Measurements from ENCODE around the gene CSF3.

CSF3 gene

DNA sequence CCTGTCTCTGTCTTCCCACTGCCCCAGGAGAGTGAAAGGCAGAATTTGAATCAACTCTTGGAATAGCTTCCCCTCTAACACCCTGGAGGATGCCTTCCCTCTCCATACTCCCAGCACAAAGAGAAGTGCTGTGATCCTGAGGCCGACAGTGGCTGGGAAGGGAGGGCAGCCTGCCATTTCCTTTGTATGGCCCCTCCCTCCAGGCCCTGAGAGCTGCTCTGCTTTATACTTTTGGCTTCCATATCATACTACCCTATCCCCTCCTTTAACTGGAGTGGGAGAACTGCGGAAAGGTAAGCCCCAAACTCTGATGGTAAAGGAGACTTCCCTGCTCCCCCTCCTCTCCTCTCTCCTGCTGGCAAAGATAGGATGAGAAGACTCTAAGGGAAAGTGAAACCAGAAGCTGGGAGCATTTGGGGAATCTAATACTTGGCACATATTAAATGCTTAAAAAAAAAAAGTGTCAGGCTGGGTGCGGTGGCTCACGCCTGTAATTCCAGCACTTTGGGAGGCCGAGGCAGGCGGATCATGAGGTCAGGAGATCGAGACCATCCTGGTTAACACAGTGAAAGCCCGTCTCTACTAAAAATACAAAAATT is 43.0 kb downstream of the CSF3 start:
- Histone ChIP-seq H3K27ac (ENCODE audit: low read depth, low read length) (no peak overlapping the region), H3K79me2 (ENCODE audit: control insufficient read depth, insufficient read depth, low read length) (no peaks in the 10 kb centered on the region), H3K79me1 (ENCODE audit: low read length) (no peaks in the 10 kb centered on the region), H3K4ac (ENCODE audit: low read depth, low read length) (no peak overlapping the region), H3K9ac (ENCODE audit: low read length) (no peak overlapping the region), H3K18ac (ENCODE audit: low read length) (no peak overlapping the region), H3K4me3 (ENCODE audit: low read length) (no peak overlapping the region), H3K4me2 (ENCODE audit: low read length) (no peak overlapping the region), H4K5ac (ENCODE audit: low read length) (no peak overlapping the region), H2BK5ac (ENCODE audit: low read length) (no peak overlapping the region), H2AK5ac (ENCODE audit: low read length) (no peak overlapping the region), H3K23ac (ENCODE audit: low read length) (no peak overlapping the region), H2BK120ac (ENCODE audit: low read depth, low read length) (no peak overlapping the region), H2BK15ac (replicated peaks; ENCODE audit: low read depth) (no peak overlapping the region), H3K36me3 (ENCODE audit: control insufficient read depth, insufficient read depth, low read length) (no peaks in the 10 kb centered on the region), H4K8ac (ENCODE audit: low read depth, low read length) (no peak overlapping the region), H3K56ac (ENCODE audit: low read length) (no peak overlapping the region), H3K27me3 (ENCODE audit: insufficient read depth, low read length, poor library complexity) (no peaks in the 10 kb centered on the region), H3K4me1 (ENCODE audit: control insufficient read depth, low read depth, low read length) (peaks cover 2% of the 10 kb centered on the region)
- WGBS (ENCODE audit: extremely low coverage, insufficient coverage, low lambda C conversion rate), result no CpG with 5 or more reads among the region's 8 CpGs
- DNase-seq, result no peak

DNA sequence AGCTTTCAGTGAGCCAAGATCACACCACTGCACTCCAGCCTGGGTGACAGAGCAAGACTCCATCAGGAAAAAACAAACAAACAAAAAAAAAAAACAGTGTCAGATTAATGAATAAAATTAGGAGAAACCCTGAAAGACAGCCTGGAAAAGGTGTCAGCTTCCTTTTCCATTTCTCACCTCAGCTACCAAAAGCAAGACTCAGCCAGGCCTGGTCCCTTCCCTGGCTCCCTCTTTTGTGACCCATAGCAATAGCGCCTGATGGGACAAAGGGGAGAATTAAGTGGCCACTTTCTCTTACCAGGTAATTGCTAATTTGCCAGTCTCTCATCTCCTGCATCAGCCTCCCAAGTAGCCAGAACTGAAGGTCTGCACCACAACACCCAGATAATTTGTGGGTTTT is 43.6 kb downstream of the CSF3 start:
- Histone ChIP-seq H3K79me2 (ENCODE audit: control insufficient read depth, insufficient read depth, low read length) (no peaks in the 10 kb centered on the region), H3K36me3 (ENCODE audit: control insufficient read depth, insufficient read depth, low read length) (no peaks in the 10 kb centered on the region), H3K9ac (ENCODE audit: low read length) (no peak overlapping the region), H3K56ac (ENCODE audit: low read length) (no peak overlapping the region), H3K18ac (ENCODE audit: low read length) (no peak overlapping the region), H3K23ac (ENCODE audit: low read length) (no peak overlapping the region), H4K8ac (ENCODE audit: low read depth, low read length) (no peak overlapping the region), H2AK5ac (ENCODE audit: low read length) (no peak overlapping the region), H3K4me2 (ENCODE audit: low read length) (no peak overlapping the region), H2BK15ac (replicated peaks; ENCODE audit: low read depth) (no peak overlapping the region), H3K27me3 (ENCODE audit: insufficient read depth, low read length, poor library complexity) (no peaks in the 10 kb centered on the region), H3K4me3 (ENCODE audit: low read length) (no peak overlapping the region), H3K79me1 (ENCODE audit: low read length) (no peaks in the 10 kb centered on the region), H3K4ac (ENCODE audit: low read depth, low read length) (no peak overlapping the region), H3K4me1 (ENCODE audit: control insufficient read depth, low read depth, low read length) (peaks cover 2% of the 10 kb centered on the region), H3K27ac (ENCODE audit: low read depth, low read length) (no peak overlapping the region), H2BK5ac (ENCODE audit: low read length) (no peak overlapping the region), H4K5ac (ENCODE audit: low read length) (no peak overlapping the region), H2BK120ac (ENCODE audit: low read depth, low read length) (no peak overlapping the region)
- DNase-seq, result no peak
- WGBS (ENCODE audit: extremely low coverage, insufficient coverage, low lambda C conversion rate), result no CpG with 5 or more reads among the region's 1 CpG

DNA sequence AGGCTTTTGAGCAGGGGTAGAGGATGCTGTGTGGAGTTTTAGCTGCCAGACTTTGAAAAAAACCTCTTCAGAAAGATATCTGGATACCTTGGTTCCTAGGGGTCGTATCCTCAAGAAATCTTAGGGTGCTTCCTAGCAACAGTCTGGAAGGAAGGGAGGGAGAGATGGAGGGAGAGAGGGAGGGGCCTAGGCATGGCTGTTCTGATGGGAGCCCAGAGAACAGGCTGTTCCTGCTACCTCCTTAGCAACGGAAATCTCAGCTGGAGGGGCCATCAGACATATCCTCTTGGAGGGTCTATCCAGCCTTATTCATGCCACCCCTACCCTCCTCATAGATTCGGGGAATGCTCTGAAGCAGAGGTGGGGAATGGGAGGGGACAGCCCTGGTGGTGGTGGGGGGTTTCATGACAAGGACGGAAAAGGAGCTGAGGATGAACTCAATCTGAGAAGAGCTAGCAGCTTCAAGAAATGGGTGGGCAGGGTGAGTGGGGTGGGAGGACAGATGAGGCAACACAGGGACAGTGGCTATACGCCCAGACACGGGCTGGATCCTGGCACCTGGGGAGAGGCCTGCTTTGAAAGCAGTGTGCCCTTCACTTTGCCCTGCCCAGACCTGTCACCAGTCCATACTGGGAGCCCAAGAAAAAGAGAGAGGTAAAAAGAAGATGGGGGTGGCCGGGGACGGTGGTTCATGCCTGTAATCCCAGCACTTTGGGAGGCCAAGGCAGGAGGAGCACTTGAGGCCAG is 44.7 kb downstream of the CSF3 start:
- H3K23ac ChIP-seq (ENCODE audit: low read length), result no peak overlapping the region
- H3K79me2 ChIP-seq (ENCODE audit: control insufficient read depth, insufficient read depth, low read length), result no peaks in the 10 kb centered on the region
- H2AK5ac ChIP-seq (ENCODE audit: low read length), result no peak overlapping the region
- H2BK15ac ChIP-seq (replicated peaks; ENCODE audit: low read depth), result no peak overlapping the region
- no peak overlapping the region for H2BK120ac ChIP-seq (ENCODE audit: low read depth, low read length)
- H2BK5ac ChIP-seq (ENCODE audit: low read length), result no peak overlapping the region
- H4K5ac ChIP-seq (ENCODE audit: low read length), result no peak overlapping the region
- no peak overlapping the region for H3K18ac ChIP-seq (ENCODE audit: low read length)
- H3K4me3 ChIP-seq (ENCODE audit: low read length), result no peak overlapping the region
- DNase-seq, result no peak
- H3K27me3 ChIP-seq (ENCODE audit: insufficient read depth, low read length, poor library complexity), result no peaks in the 10 kb centered on the region
- no peak overlapping the region for H3K4me2 ChIP-seq (ENCODE audit: low read length)
- H3K79me1 ChIP-seq (ENCODE audit: low read length), result no peaks in the 10 kb centered on the region
- no CpG with 5 or more reads among the region's 8 CpGs for WGBS (ENCODE audit: extremely low coverage, insufficient coverage, low lambda C conversion rate)
- H3K27ac ChIP-seq (ENCODE audit: low read depth, low read length), result no peak overlapping the region
- H3K4me1 ChIP-seq (ENCODE audit: control insufficient read depth, low read depth, low read length), result peaks cover 2% of the 10 kb centered on the region
- no peak overlapping the region for H3K9ac ChIP-seq (ENCODE audit: low read length)
- H3K36me3 ChIP-seq (ENCODE audit: control insufficient read depth, insufficient read depth, low read length), result no peaks in the 10 kb centered on the region
- H3K56ac ChIP-seq (ENCODE audit: low read length), result no peak overlapping the region
- no peak overlapping the region for H4K8ac ChIP-seq (ENCODE audit: low read depth, low read length)
- H3K4ac ChIP-seq (ENCODE audit: low read depth, low read length), result no peak overlapping the region

DNA sequence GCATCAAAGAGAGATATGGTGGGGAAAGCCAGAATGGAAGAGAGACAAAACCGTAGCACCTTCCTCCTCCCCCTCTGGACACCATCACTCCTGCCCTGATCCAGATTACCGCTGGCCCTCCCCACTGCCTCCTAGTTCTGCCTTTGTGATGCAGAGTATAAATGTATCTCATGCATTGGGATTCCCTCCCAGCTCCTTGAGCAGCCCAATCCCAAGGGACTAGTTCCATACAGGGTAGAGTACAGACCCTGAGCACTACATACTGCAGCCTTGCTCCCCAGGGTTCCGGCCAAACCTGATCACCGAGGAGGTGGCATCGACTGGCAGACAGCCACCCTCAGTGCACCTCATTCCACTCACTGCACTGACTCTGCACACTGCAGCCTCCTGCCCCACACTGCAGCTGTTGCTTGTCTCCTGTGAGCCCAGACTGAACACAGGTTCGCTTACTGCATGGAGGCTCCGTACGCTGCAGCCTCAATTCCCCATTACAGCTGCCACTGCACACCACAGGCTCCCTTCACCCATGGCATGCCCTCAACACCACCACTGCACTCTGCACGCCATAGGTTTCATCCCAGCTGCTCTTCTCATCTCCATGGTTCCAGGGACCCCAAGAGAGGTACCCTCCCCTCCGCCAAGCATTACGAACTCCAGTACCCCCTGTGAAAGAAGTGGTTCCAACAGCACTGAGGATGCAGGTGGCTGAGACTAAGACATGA is 45.8 kb downstream of the CSF3 start:
- no peaks in the 10 kb centered on the region for H3K27me3 ChIP-seq (ENCODE audit: insufficient read depth, low read length, poor library complexity)
- H3K18ac ChIP-seq (ENCODE audit: low read length), result no peak overlapping the region
- no peak overlapping the region for H3K9ac ChIP-seq (ENCODE audit: low read length)
- H2BK15ac ChIP-seq (replicated peaks; ENCODE audit: low read depth), result no peak overlapping the region
- H3K79me2 ChIP-seq (ENCODE audit: control insufficient read depth, insufficient read depth, low read length), result no peaks in the 10 kb centered on the region
- no peak for DNase-seq
- no peak overlapping the region for H2BK120ac ChIP-seq (ENCODE audit: low read depth, low read length)
- H3K4me3 ChIP-seq (ENCODE audit: low read length), result no peak overlapping the region
- H4K8ac ChIP-seq (ENCODE audit: low read depth, low read length), result no peak overlapping the region
- no peaks in the 10 kb centered on the region for H3K79me1 ChIP-seq (ENCODE audit: low read length)
- whole genome bisulfite sequencing (ENCODE audit: extremely low coverage, insufficient coverage, low lambda C conversion rate), result no CpG with 5 or more reads among the region's 11 CpGs
- H2BK5ac ChIP-seq (ENCODE audit: low read length), result no peak overlapping the region
- peaks cover 2% of the 10 kb centered on the region for H3K4me1 ChIP-seq (ENCODE audit: control insufficient read depth, low read depth, low read length)
- no peak overlapping the region for H3K56ac ChIP-seq (ENCODE audit: low read length)
- no peaks in the 10 kb centered on the region for H3K36me3 ChIP-seq (ENCODE audit: control insufficient read depth, insufficient read depth, low read length)
- no peak overlapping the region for H3K27ac ChIP-seq (ENCODE audit: low read depth, low read length)
- no peak overlapping the region for H3K4ac ChIP-seq (ENCODE audit: low read depth, low read length)
- no peak overlapping the region for H4K5ac ChIP-seq (ENCODE audit: low read length)
- H3K23ac ChIP-seq (ENCODE audit: low read length), result no peak overlapping the region
- H2AK5ac ChIP-seq (ENCODE audit: low read length), result no peak overlapping the region
- no peak overlapping the region for H3K4me2 ChIP-seq (ENCODE audit: low read length)

DNA sequence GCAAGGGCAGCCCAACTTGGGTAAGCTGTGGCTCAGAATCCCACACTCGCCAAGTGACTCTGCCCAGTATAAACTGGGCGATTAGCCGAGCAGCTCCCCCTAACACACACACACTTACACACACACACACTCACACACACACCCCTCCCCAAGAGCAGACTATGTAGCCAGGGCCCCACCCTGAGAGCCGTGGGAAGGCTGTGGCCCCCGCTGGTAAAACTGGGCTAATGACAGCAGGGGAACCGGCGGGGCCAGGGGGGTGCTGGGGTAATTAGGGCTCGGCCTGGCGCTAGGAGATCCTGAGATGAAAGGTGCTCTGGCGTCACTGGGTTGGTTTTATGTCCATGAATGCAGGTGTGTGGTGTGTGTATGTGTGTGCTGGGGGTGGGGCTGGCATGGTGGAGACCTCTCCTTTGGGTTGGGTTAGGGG is 46.4 kb downstream of the CSF3 start:
- Histone ChIP-seq H3K4me2 (ENCODE audit: low read length) (no peak overlapping the region), H3K9ac (ENCODE audit: low read length) (no peak overlapping the region), H2AK5ac (ENCODE audit: low read length) (no peak overlapping the region), H3K4me3 (ENCODE audit: low read length) (no peak overlapping the region), H2BK5ac (ENCODE audit: low read length) (no peak overlapping the region), H3K18ac (ENCODE audit: low read length) (no peak overlapping the region), H3K79me1 (ENCODE audit: low read length) (no peaks in the 10 kb centered on the region), H2BK15ac (replicated peaks; ENCODE audit: low read depth) (no peak overlapping the region), H3K27ac (ENCODE audit: low read depth, low read length) (no peak overlapping the region), H4K8ac (ENCODE audit: low read depth, low read length) (no peak overlapping the region), H3K56ac (ENCODE audit: low read length) (no peak overlapping the region), H3K36me3 (ENCODE audit: control insufficient read depth, insufficient read depth, low read length) (no peaks in the 10 kb centered on the region), H4K5ac (ENCODE audit: low read length) (no peak overlapping the region), H3K27me3 (ENCODE audit: insufficient read depth, low read length, poor library complexity) (no peaks in the 10 kb centered on the region), H3K4me1 (ENCODE audit: control insufficient read depth, low read depth, low read length) (peaks cover 2% of the 10 kb centered on the region), H3K4ac (ENCODE audit: low read depth, low read length) (no peak overlapping the region), H3K79me2 (ENCODE audit: control insufficient read depth, insufficient read depth, low read length) (no peaks in the 10 kb centered on the region), H3K23ac (ENCODE audit: low read length) (no peak overlapping the region), H2BK120ac (ENCODE audit: low read depth, low read length) (no peak overlapping the region)
- WGBS (ENCODE audit: extremely low coverage, insufficient coverage, low lambda C conversion rate), result no CpG with 5 or more reads among the region's 10 CpGs
- DNase-seq, result no peak

All from mesendoderm (in vitro differentiated cells).